Naive B cell (primary cell): ENCODE results near the gene MCM5. TPM values are rescaled to one million over a fixed set of nuclear protein-coding genes. Genes with fewer than 3 reads are reported as not detected.

ENCODE experiments used
- ATAC-seq, 2 donors: fragments of 150-1000 bp; cut with Tn5 transposase; 2 replicates each; pipeline ENCODE4 v1.10.0; 2021; ENCODE audit warnings: low read depth in 2 of 2, mild to moderate bottlenecking in 2 of 2, moderate library complexity in 2 of 2
- DNase-seq: peaks from one replicate; pipeline ENCODE4 v3.0.0; 2022
- H3K27ac Mint-ChIP-seq, 6 donors: one replicate each; pipeline ENCODE4 v1.8.0; 2020 to 2022; ENCODE audit warnings: mild to moderate bottlenecking in 6 of 6, mixed read lengths in 6 of 6, moderate library complexity in 5 of 6, inconsistent platforms in 2 of 6
- H3K27me3 Mint-ChIP-seq, 3 donors: one replicate each; pipeline ENCODE4 v1.8.0; 2021 to 2022; ENCODE audit warnings: mixed read lengths in 3 of 3, mild to moderate bottlenecking in 1 of 3
- H3K36me3 Mint-ChIP-seq, 2 donors: one replicate each; pipeline ENCODE4 v1.8.0; 2020 to 2022; ENCODE audit warnings: mixed read lengths in 2 of 2, inconsistent platforms in 1 of 2, mild to moderate bottlenecking in 1 of 2
- H3K4me1 Mint-ChIP-seq, 3 donors: one replicate each; pipeline ENCODE4 v1.8.0; 2020 to 2022; ENCODE audit warnings: mixed read lengths in 3 of 3, inconsistent platforms in 1 of 3, mild to moderate bottlenecking in 1 of 3, moderate library complexity in 1 of 3
- H3K4me3 Mint-ChIP-seq, 8 donors: one replicate each; pipeline ENCODE4 v1.8.0; 2020 to 2022; ENCODE audit warnings: mild to moderate bottlenecking in 8 of 8, mixed read lengths in 8 of 8, moderate library complexity in 8 of 8, inconsistent platforms in 2 of 8
- H3K9me3 Mint-ChIP-seq, 7 donors: one replicate each; pipeline ENCODE4 v1.8.0; 2020 to 2022; ENCODE audit warnings: mixed read lengths in 7 of 7, mild to moderate bottlenecking in 5 of 7, inconsistent platforms in 2 of 7, moderate library complexity in 1 of 7
- polyA plus RNA-seq, 6 donors: library from polyadenylated mRNA; unstranded; fragments of 300-500 nt; fragmentation: Illumina TruSeq; gene quantifications; one replicate each; pipeline ENCODE4 v1.2.3, GENCODE V29; 2021; ENCODE audit warnings: low read depth in 6 of 6

The MCM5 gene
- polyA plus RNA-seq, 6 donors from 2014 or later: 56.1 to 76.6 (median 64.0) TPM

DNA sequence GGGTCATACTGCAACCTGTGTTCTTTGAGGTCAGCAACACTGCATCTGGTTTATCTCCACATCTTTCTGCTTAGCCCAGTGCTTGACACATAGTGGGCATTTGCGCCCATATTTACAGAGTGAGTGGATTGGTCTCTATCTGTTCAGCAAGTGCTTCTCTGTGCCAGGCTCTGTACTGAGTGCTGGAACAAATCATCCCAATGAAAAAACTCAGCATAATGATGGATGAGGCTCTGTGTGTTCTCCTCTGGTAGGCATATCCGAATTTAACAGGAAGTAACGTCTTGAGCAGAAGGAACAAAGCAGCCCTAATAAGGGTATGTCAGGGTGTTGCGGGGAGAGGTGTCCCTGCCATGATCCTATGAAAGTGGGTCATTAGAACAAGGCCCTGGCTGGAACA is 46.0 kb downstream of the MCM5 start:
- DNase-seq (no peak), ATAC-seq (no peak)
- Mint-ChIP-seq H3K27me3 (no peaks in the 10 kb centered on the region), H3K4me3 (no peak overlapping the region), H3K4me1 (peaks cover 13 to 19% (median 15%) of the 10 kb centered on the region in 3 donors), H3K27ac (peak overlapping the region in 1 of 6 donors; percentile 39), H3K36me3 (peaks cover 14% of the 10 kb centered on the region in 2 donors), H3K9me3 (no peaks in the 10 kb centered on the region)

DNA sequence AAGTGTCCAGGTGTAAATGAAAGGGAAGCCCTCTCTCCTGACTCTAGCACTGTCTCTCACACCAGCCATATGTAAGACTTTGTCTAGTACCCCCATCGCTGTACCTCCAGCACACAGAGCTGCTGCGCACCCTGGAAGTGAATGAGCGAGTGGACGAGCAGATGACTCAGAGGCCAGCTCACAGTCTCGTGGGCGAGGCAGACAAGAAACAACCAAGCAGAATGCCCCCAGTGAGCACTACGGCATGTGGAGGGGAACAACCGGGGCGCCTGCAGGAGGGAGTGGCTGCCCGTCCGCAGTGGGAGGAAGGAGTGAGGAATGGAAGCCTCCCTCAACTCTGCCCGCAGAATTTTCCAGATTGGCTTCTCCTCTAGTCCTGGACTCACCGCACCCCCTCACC is 46.4 kb downstream of the MCM5 start:
- Mint-ChIP-seq H3K36me3 (peaks cover 17 to 18% of the 10 kb centered on the region in 2 donors), H3K4me1 (peaks cover 13 to 19% (median 15%) of the 10 kb centered on the region in 3 donors), H3K27me3 (no peaks in the 10 kb centered on the region), H3K4me3 (no peak overlapping the region), H3K9me3 (no peaks in the 10 kb centered on the region), H3K27ac (peak overlapping the region in 1 of 6 donors; percentile 39)
- no peak for ATAC-seq
- DNase-seq: no peak

GRCh38 chr22:35448523-35448922 is 48.6 kb downstream of the MCM5 start:
- ATAC-seq (no peak), DNase-seq (no peak)
- no peak overlapping the region for H3K4me3 Mint-ChIP-seq
- H3K27ac Mint-ChIP-seq: peak overlapping the region in 1 of 6 donors; percentile 70
- no peaks in the 10 kb centered on the region for H3K9me3 Mint-ChIP-seq
- H3K36me3 Mint-ChIP-seq: peaks cover 17 to 18% of the 10 kb centered on the region in 2 donors
- H3K4me1 Mint-ChIP-seq: peaks cover 12 to 18% (median 12%) of the 10 kb centered on the region in 3 donors
- no peaks in the 10 kb centered on the region for H3K27me3 Mint-ChIP-seq

DNA sequence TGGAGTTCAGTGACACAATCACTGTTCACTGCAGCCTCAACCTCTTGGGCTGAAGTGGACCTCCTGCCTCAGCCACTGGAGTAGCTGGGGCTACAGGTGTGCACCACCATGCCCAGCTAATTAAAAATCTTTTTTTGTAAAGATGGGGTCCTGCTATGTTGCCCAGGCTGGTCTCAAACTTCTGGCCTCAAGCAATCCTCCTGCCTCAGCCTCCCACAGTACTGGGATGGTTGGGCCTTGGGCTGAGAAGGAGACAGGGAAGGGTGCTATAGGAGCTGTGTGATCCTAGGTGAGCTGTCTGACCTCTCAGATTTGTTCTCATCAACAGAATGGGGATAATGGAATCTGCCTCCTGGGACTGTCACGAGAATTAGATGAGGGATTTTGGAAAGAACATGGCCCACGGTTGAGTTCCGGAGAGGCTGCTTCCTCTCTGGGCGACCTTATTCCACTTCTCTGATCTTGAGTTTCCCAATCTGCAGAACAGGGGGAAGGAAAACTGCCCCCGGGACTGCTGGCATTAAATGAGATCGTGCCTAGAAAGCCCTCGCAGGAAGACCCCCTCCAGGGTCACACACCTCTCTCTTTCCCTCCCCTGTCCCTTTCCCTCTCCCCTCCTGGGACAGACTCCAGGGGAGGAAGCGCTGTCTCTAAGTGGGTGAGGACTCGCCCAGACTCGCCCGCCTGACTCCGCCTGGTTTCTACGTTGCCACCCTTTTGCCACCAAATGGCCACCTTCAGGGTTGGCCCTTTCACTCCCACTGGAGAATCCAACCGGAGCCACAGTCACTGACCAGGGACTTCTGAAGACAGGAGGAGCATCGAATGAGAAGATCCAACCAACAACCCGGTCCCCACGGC is 50.1 kb downstream of the MCM5 start:
- ATAC-seq (no peak), DNase-seq (no peak)
- Mint-ChIP-seq H3K9me3 (no peaks in the 10 kb centered on the region), H3K27me3 (no peaks in the 10 kb centered on the region), H3K4me3 (no peak overlapping the region), H3K36me3 (peaks cover 10 to 17% of the 10 kb centered on the region in 2 donors), H3K4me1 (peaks cover 6 to 9% (median 8%) of the 10 kb centered on the region in 3 donors), H3K27ac (peak overlapping the region in 1 of 6 donors; percentile 62)

DNA sequence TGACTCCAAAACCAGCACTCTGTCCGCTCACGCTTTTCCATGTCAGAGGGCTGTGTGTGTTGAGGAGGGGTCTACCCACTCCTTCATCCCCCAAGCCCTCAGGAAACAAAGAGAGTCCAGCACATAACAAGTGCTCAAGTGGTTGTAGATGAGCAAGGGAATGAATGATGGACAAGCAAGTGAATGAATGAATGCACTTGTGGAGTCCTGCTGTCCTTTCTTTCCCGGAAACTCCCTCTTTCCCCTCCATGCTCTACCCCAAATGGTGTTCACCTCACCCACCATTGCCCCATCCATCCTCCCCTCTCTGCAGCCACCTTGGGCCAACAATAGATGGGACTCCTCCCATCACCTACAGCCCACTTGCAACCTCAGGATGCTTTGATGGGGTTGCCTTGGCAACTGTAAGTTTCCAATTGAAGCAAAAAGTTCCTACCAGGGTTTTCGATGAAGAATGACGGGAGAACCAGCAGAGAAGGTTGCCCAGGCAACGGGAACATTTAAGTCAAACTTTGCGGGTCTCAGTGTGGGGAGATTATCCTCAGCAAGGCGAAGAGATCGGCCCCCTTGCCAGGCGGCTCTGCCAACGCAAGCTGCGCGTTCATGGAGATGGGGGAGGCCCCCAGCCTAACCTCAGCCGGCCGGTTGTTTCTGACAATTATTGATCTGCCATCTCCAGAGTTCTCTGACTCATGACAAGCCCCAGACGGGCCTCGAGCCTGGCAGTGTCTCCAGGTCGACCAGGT is 51.1 kb downstream of the MCM5 start:
- H3K4me1 Mint-ChIP-seq: peaks cover 6 to 9% (median 8%) of the 10 kb centered on the region in 3 donors
- peaks cover 10 to 15% of the 10 kb centered on the region in 2 donors for H3K36me3 Mint-ChIP-seq
- no peaks in the 10 kb centered on the region for H3K9me3 Mint-ChIP-seq
- H3K4me3 Mint-ChIP-seq: peak overlapping the region in 1 of 8 donors; percentile 29
- no peak for DNase-seq
- H3K27me3 Mint-ChIP-seq: no peaks in the 10 kb centered on the region
- ATAC-seq: no peak
- peak overlapping the region in 2 of 6 donors; percentile 66 to 86 for H3K27ac Mint-ChIP-seq

- Mint-ChIP-seq H3K4me1 (peaks cover 6 to 9% (median 8%) of the 10 kb centered on the region in 3 donors), H3K4me3 (no peak overlapping the region), H3K36me3 (peaks cover 10% of the 10 kb centered on the region in 2 donors)
Measured at GRCh38 chr22:35451592-35451991, 51.7 kb downstream of the MCM5 start.

GRCh38 chr22:35452351-35452781 is 52.4 kb downstream of the MCM5 start:
- H3K9me3 Mint-ChIP-seq: no peaks in the 10 kb centered on the region
- no peak overlapping the region for H3K4me3 Mint-ChIP-seq
- no peak for ATAC-seq
- peaks cover 6 to 9% (median 8%) of the 10 kb centered on the region in 3 donors for H3K4me1 Mint-ChIP-seq
- DNase-seq: no peak
- H3K27me3 Mint-ChIP-seq: no peaks in the 10 kb centered on the region
- H3K27ac Mint-ChIP-seq: peak overlapping the region in 2 of 6 donors; percentile 52 to 78
- peaks cover 10% of the 10 kb centered on the region in 2 donors for H3K36me3 Mint-ChIP-seq

More at GRCh38 chr22:35451592-35451991, 51.7 kb downstream of the MCM5 start:
- no peaks in the 10 kb centered on the region for H3K27me3 Mint-ChIP-seq
- no peaks in the 10 kb centered on the region for H3K9me3 Mint-ChIP-seq
- ATAC-seq (no peak), DNase-seq (no peak)
- H3K27ac Mint-ChIP-seq: no peak overlapping the region

DNA sequence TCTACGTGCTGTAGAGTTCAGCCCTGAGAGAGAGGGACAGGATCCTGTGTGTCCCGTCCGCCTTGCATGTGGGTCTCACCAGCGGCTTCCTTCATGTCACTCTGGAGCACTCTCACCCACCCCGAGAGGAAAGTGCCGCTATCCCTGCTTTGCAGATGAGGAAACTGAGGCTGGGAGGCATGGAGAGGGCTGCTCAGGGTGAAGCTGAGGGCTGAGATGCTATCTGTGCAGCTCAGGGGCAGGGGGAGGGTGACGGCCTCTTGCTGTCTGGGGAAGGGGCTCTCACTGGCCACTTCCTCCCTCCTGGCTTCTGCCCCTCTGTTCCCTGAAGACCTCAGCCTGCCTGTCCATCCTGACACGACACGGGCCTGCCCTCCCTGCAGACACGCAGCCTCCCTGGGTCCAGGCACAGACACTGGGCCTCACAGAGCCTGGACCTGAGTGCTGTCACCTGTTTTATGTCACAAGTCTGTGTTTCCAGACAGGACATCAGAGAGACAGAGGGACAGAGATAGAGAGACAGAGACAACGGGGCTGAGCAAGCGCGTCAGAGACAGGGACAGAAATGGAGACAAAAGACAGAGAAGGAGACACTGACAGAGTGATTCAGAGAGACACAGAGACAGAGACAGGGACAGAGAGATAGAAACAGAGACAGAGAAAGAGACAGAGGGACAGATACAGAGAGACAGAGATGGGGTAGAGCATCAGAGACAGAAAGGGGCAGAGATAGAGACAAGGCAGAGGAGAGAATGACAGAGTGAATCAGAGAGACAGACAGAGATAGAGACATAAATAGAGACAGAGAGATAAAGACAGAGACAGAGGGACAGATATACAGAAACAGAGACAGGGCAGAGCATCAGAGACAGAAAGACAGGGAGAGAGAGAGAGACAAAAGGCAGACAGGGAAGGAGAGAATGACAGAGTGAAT is 53.1 kb downstream of the MCM5 start:
- peak overlapping the region; percentile 0 to 78 (median 37) for H3K27ac Mint-ChIP-seq
- no peak for DNase-seq
- no peak overlapping the region for H3K4me3 Mint-ChIP-seq
- peaks cover 10% of the 10 kb centered on the region in 2 donors for H3K36me3 Mint-ChIP-seq
- no peaks in the 10 kb centered on the region for H3K9me3 Mint-ChIP-seq
- H3K27me3 Mint-ChIP-seq: no peaks in the 10 kb centered on the region
- peaks cover 2 to 7% (median 5%) of the 10 kb centered on the region in 3 donors for H3K4me1 Mint-ChIP-seq
- ATAC-seq: no peak

DNA sequence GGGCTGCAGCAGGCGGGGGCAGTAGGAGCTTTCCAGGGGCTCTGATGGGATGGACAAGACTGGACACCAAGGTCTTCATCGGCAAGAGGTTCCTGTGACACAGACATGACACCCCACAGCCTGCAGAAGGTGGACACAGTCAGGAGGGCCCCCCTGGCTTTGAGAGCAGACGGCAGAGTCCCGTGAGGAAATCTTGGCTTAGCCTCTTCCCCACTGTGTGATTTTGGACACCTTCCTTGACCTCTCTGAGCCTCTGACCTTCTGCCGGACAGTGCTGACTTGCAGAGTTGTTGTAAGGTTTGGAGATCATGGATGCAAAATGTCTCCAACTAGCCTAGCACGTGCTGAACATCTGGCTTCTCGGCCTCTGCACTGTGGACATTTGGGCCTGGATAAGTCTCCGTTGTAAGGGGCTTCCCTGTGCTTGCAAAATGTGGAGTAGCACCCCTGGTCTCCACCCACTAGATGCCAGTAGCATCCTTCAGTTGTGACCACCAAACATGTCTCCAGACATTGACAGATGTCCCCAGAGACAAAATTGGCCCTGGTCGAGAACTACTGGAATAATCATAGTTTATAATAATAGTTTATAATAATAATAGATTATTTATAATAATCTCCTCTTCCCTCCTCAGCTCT is 54.6 kb downstream of the MCM5 start:
- Mint-ChIP-seq H3K27me3 (no peaks in the 10 kb centered on the region), H3K4me3 (no peak overlapping the region), H3K4me1 (no peaks in the 10 kb centered on the region), H3K9me3 (no peaks in the 10 kb centered on the region), H3K27ac (peak overlapping the region in 1 of 6 donors; percentile 1), H3K36me3 (peaks cover 10% of the 10 kb centered on the region in 2 donors)
- DNase-seq: no peak
- ATAC-seq: no peak

DNA sequence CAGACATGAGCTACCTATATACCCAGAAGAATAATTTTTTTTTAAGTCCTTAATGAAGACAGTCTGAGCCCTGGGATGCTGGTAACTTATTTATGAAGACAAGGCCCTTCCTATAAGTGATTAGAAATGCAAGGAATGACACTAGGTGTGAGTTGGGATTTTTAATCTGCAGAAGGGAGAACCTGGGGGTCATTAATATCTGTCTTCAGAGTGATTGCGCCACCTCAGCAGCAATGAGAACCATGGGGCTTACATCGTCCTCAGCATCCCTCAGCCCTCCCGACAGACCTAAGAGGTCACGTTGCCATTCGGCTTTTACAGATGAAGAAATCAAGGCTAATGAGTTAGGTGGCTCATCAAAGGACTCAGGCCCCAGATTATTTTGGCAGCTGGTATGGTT is 55.6 kb downstream of the MCM5 start:
- Mint-ChIP-seq H3K27ac (no peak overlapping the region), H3K27me3 (no peaks in the 10 kb centered on the region), H3K36me3 (peaks cover 6 to 8% of the 10 kb centered on the region in 2 donors), H3K4me1 (no peaks in the 10 kb centered on the region), H3K4me3 (no peak overlapping the region), H3K9me3 (no peaks in the 10 kb centered on the region)
- no peak for DNase-seq
- no peak for ATAC-seq

DNA sequence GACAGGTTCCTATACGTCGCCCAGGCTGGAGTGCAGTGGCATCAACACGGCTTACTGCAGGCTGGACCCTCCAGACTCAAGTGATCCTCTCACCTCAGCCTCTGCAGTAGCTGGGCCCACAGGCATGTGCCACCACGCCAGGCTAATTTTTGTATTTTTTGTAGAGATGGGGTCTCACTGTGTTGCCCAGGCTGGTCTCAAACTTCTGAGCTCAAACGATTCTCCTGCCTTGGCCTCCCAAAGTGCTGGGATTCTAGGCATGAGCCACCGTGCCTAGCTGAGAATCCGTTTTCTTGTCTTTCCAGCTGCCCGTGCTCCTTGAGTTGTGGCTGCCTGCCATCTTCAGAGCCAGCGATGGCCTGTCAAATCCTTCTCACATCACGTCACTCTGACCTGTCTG is 56.8 kb downstream of the MCM5 start:
- H3K36me3 Mint-ChIP-seq: no peaks in the 10 kb centered on the region
- no peaks in the 10 kb centered on the region for H3K9me3 Mint-ChIP-seq
- H3K4me1 Mint-ChIP-seq: no peaks in the 10 kb centered on the region

GRCh38 chr22:35457729-35458546 is 58.0 kb downstream of the MCM5 start:
- Mint-ChIP-seq H3K36me3 (peaks cover 0 to 6% of the 10 kb centered on the region in 2 donors), H3K27me3 (no peaks in the 10 kb centered on the region), H3K9me3 (no peaks in the 10 kb centered on the region), H3K27ac (no peak overlapping the region), H3K4me1 (no peaks in the 10 kb centered on the region), H3K4me3 (no peak overlapping the region)
- ATAC-seq: no peak
- no peak for DNase-seq

More for the DNA sequence above, 56.8 kb downstream of the MCM5 start:
- H3K27me3 Mint-ChIP-seq: no peaks in the 10 kb centered on the region
- H3K4me3 Mint-ChIP-seq: no peak overlapping the region
- peak overlapping the region in 1 of 6 donors; percentile 90 for H3K27ac Mint-ChIP-seq
- DNase-seq: no peak
- ATAC-seq: no peak
